A549 (cell line): ENCODE data around the gene KIF13A.

ENCODE experiments used
- CBX8 ChIP-seq: fragments of 200-600 bp; sonication (generic); IDR thresholded peaks from 2 replicates; pipeline ENCODE4 v1.6.1; 2016
- CHD4 ChIP-seq: fragments of 200-600 bp; sonication (generic); IDR thresholded peaks from 2 replicates; pipeline ENCODE4 v1.6.1; 2016; ENCODE audit warnings: antibody characterized with exemption, mild to moderate bottlenecking, borderline replicate concordance
- CTCF ChIP-seq: fragments of >200 bp; sonication (Bioruptor Twin); formaldehyde crosslinking; IDR thresholded peaks from 3 replicates; pipeline ENCODE4 v1.5.1; 2016
- RFX5 ChIP-seq: fragments of 450-650 bp; IDR thresholded peaks from 2 replicates; pipeline ENCODE4 v1.7.1; 2014; ENCODE audit warnings: antibody characterized with exemption, mild to moderate bottlenecking, moderate library complexity
- ZFP36 ChIP-seq: fragments of 450-650 bp; IDR thresholded peaks from 2 replicates; pipeline ENCODE4 v1.6.1; 2014; ENCODE audit warnings: borderline replicate concordance; ENCODE audit not compliant: partially characterized antibody
- TF ChIP-seq, protein P1 (sequence below): fragments of 450-650 bp; IDR thresholded peaks from 2 replicates; pipeline ENCODE4 v1.6.1; 2014; ENCODE audit warnings: antibody characterized with exemption

- TF ChIP-seq CTCF = no peak
- no peak for TF ChIP-seq CBX8
- TF ChIP-seq, protein P1, sequence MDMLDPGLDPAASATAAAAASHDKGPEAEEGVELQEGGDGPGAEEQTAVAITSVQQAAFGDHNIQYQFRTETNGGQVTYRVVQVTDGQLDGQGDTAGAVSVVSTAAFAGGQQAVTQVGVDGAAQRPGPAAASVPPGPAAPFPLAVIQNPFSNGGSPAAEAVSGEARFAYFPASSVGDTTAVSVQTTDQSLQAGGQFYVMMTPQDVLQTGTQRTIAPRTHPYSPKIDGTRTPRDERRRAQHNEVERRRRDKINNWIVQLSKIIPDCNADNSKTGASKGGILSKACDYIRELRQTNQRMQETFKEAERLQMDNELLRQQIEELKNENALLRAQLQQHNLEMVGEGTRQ = no peak
- no peak for TF ChIP-seq CHD4
- TF ChIP-seq RFX5 = no peak
- TF ChIP-seq ZFP36 = no peak
Observed at GRCh38 chr6:17758119-17758518, 229.3 kb downstream of the KIF13A start.
